ENCODE results near the gene APLP2.

The APLP2 gene

GRCh38 chr11:130131961-130132850, 62.5 kb downstream of the APLP2 start:
- in situ Hi-C loops (cut with MboI; ENCODE audit: low sequenced_read_pairs, unreplicated experiment), result loop anchor here (5.0 kb wide), 1 partner anchor 205 kb away; no protein-coding TSS in a partner anchor
- peak; percentile 75 for TF ChIP-seq CTCF (IDR thresholded peaks at IDR 0.05; ENCODE audit: borderline replicate concordance, control extremely low read depth, extremely low read depth, insufficient read depth, missing control alignments)
- peak; percentile 80 for DNase-seq (ENCODE audit: low spot score)

- in situ Hi-C loops (cut with MboI; ENCODE audit: low sequenced_read_pairs, unreplicated experiment), result loop anchor here (5.0 kb wide), 1 partner anchor 206 kb away; no protein-coding TSS in a partner anchor
- DNase-seq (ENCODE audit: low spot score), result no peak
- TF ChIP-seq CTCF (IDR thresholded peaks at IDR 0.05; ENCODE audit: borderline replicate concordance, control extremely low read depth, extremely low read depth, insufficient read depth, missing control alignments), result no peak
Observed at GRCh38 chr11:130133716-130134115, 64.0 kb downstream of the APLP2 start.

GRCh38 chr11:130136107-130136506, 66.4 kb downstream of the APLP2 start:
- in situ Hi-C loops (cut with MboI; ENCODE audit: low sequenced_read_pairs, unreplicated experiment), result no loop called here
- DNase-seq (ENCODE audit: low spot score), result no peak

GRCh38 chr11:130137999-130138398, 68.3 kb downstream of the APLP2 start:
- in situ Hi-C loops (cut with MboI; ENCODE audit: low sequenced_read_pairs, unreplicated experiment), result no loop called here
- no peak for TF ChIP-seq CTCF (IDR thresholded peaks at IDR 0.05; ENCODE audit: borderline replicate concordance, control extremely low read depth, extremely low read depth, insufficient read depth, missing control alignments)
- DNase-seq (ENCODE audit: low spot score), result no peak

More at GRCh38 chr11:130136107-130136506, 66.4 kb downstream of the APLP2 start:
- no peak for TF ChIP-seq CTCF (IDR thresholded peaks at IDR 0.05; ENCODE audit: borderline replicate concordance, control extremely low read depth, extremely low read depth, insufficient read depth, missing control alignments)

- TF ChIP-seq CTCF (IDR thresholded peaks at IDR 0.05; ENCODE audit: borderline replicate concordance, control extremely low read depth, extremely low read depth, insufficient read depth, missing control alignments), result no peak
- in situ Hi-C loops (cut with MboI; ENCODE audit: low sequenced_read_pairs, unreplicated experiment), result no loop called here
- no peak for DNase-seq (ENCODE audit: low spot score)
Observed at GRCh38 chr11:130139401-130139800, 69.7 kb downstream of the APLP2 start.

GRCh38 chr11:130141561-130142341, 72.1 kb downstream of the APLP2 start:
- DNase-seq (ENCODE audit: low spot score), result no peak
- in situ Hi-C loops (cut with MboI; ENCODE audit: low sequenced_read_pairs, unreplicated experiment), result no loop called here
- TF ChIP-seq CTCF (IDR thresholded peaks at IDR 0.05; ENCODE audit: borderline replicate concordance, control extremely low read depth, extremely low read depth, insufficient read depth, missing control alignments), result no peak

Data from GM13976 (cell line).